ENCODE results near the gene PRR5L. TPM values are rescaled to one million over a fixed set of nuclear protein-coding genes. Genes with fewer than 3 reads are reported as not detected.

The PRR5L gene
- total RNA-seq, 1 donor from 2014 or later: 8.1 TPM

DNA sequence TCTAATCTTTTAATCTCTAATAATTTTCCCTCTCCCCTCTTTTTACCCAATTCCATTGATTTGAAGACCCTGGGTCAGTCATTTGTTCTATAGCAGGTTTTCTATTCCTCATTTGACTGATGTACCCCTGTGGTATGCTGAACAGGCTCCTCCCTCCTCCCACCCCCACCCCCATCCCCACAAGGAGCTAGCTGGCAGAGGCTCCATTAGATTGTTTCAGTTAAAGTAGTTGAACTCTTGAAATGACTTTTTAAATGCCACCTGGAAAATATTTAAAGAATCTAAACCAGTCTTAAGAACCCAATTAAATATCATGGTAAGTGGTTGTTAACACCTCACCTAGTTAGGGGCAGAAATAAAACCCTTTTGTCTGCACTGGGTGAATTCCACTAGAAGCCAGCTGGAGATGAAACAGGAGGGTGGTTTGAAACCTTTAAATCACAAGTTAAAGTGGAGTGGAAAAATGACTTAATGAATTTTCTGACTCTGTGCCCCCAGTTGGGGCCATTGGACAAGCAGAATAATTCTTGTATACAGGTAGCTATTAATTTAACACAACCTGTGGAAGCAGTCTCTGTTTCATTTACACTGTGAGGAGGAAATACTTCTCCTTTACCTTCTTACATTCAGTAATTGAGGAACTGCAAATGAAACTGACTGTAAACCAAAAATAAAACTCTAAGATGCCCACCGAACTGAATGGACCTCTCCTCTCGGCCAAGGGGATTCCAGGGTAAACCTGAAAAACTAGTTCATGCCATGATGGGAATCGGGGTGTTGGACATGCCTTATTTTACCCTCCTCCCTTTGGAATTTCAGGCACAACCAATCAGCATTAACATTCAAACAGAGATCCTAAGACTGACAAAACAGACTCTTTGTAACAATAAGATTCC lies 30.7 kb downstream of the PRR5L start:
- no peak for DNase-seq

DNA sequence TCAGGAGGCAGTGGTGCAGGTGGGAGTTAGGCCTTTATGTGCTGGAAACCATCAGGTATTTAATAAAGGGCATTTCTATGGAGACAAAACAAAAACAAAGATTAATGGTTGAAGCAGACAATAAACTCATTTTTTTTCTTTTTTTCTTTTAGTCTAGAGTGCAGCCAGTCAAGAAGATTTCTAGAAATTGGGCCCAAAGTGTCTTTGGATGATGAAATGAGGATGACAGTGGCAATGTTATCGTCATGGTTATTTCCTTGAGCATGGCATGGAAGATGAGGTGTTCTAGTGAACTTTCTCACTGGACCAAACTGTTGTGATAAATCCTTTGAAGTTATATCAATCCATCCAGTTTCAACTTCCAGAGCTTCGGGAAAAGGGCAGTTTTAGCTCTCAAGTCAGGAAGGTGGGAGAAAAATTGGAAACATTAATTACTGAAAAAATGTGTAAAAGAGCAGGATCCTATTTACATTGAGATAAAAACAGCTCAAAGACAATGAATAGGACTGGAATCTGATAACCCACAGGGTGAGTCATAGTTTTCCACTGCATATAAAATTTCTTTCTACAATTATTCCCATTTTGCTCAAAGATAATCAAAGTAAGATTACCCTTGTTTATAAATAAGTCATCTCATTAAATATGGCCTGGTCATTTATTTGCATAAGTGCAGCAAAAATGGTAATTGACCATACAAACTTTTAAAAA lies 33.0 kb downstream of the PRR5L start:
- no peak for DNase-seq

DNA sequence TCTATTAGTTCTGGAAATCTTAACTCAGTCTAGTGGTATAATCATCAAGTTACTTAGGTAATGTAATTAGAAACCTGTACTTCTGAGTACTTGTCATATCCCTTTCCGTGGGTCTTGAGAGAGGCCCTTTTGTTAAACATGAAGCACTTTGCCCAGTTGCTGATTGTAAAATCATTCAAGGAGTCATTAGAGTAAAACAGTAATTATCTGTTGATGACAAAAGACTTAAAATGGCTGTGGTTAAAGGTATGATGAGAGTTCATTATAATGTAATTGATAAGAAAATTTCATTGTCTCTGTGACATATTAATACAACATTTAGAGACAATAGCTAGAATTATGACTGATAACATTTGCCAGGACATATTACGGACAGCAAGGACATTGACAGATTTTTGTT lies 34.3 kb downstream of the PRR5L start:
- no peak for DNase-seq

DNA sequence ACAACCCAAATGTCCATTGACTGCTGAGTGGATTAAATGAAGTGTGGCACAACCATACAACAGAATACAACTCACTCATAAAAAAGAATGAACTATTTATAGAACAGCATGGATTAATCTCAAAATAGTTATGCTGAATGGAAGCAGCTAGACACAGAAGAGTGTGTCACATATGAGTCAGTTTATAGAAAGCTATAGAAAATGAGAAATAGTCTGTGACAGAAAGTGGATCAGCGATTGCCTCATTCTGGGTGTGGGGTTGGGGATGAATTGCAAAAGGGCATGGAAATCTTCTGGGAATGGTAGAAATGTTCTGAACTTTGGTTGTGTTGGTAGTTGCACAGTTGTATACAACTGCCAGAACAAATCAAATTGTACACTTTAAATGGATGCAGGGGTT lies 37.4 kb downstream of the PRR5L start:
- no peak for DNase-seq

DNA sequence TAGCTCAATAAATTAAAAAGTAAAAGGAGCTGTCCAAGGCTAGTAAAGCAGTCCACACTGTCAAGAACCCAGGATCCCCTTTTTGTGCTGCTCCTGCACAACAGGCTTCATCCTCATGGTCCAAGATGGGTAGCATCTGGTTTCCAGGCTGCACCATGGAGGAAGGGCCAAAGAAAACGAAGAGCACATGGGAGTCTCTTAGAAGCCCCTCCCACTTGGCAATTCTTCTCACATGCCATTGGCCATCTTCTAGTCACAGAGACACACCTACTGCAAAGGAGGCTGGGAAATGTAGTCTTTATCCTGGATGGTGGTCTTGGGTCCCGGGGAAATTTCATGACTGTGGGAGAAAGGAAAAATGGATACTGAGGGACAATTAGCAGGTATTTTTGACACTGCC lies 37.8 kb downstream of the PRR5L start:
- DNase-seq: no peak

DNA sequence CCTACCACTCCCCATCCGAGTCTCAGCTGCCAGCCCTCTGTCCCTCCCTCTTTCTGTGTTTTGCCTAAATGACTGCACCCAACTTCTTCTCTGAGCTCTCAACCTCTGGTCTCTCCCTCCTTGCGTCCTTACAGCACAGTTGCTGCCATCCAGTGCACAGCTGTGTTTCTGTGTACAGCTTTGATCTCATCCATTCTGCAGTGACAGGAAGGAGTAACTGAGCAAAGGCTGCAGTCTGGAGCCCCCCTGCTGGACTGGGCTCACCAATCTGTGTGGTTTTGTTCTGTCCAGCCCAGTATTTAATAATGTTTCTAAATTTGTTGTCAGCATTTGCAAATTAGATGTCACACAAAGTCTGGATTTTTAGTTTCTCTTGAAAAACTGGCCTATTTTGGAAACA lies 43.8 kb downstream of the PRR5L start:
- no peak for DNase-seq

DNA sequence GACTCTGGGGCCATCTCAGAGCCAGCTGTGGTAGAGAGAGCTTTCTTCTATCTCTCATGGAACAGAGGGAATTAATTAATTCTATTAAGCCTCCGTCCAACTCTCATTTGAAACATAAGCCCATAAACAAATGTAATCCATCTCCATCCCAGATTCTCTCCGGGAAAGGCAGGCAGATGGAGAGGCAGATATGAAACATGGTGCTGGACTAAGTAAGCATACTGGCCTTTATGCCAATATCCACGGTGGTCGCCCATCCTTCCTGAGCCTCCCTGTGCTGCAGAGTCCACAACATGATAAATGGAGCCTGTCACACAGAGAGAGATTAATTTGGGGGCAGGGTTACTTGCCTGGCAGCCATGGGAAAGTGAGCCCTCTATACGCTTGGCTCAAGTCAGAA lies 44.8 kb downstream of the PRR5L start:
- no peak for DNase-seq

DNA sequence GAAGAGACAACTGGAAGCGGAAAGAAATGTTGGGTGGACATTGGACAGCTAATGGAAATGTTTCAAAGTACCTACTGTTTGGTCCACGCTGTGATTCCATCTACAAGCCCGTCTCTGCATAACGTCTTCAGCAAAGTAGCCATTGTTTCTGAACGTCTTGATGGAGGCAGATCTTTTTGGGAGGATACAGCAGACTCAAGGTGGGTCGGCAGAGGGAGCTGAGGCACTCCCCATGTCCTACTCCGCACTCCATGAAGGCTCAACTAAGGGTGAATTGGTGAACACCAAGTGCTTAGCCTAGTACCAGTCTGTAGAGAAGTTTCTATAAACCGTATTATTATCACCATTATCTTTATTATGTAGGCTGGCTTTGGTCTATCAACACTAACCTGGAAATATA lies 45.8 kb downstream of the PRR5L start:
- no peak for DNase-seq

DNA sequence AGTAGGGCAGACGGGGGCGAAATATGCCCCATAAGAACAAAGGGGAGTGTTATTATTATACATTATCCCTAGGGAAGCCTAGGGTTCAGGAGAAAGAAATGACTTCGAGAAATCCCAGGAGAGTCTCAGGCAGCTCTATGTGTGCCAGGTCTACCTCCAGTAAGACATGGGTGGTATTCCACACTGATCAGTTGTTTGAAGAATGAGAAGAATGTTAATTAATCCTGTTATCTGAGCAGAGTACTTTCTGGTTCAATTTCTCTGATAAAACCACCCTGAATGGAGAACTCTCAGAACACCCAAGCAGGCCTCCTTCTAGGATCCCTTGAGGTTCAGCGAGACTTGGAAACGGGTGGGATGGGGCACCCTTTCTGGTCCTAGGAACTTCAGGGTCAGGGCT lies 46.2 kb downstream of the PRR5L start:
- DNase-seq: no peak

DNA sequence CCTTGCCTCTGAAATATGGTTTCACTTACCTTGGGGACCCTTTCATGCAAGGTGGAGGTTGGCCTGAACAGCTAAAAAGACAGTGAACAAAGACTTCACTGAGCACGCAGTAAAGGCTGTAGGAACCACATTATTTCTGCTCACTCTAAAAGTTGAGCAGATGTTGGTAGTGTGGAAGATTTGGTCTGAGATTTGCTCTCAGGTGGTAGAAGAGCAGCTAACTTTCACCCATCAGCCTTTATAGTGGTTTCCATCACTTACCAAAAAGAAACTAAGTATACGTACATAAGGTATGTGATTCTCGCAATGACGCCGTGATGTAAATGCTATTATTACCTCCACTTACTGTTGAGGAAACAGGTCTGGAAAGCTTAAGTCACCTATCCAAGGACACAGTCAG lies 47.3 kb downstream of the PRR5L start:
- DNase-seq: no peak

DNA sequence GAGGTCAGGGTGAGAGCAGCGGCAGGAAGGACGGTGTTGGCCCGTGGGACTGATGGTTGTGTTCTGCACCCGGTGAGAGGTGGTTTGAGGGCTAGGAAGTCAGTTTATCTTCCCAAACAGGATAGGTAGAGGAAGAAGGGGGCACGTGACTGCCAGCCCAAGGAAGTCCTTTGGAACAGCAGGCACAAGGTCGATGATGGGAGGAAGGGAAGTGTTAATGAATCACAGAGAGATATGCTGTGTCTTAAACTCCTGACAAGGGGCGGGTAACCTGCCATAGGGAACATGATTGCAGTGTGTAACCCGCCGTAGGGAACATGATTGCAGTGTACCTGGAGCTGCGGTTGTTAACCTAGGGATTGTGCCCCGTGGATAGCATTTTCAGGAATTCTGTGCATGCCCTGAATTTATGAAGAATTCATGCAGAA lies 49.0 kb downstream of the PRR5L start:
- no peak for DNase-seq

DNA sequence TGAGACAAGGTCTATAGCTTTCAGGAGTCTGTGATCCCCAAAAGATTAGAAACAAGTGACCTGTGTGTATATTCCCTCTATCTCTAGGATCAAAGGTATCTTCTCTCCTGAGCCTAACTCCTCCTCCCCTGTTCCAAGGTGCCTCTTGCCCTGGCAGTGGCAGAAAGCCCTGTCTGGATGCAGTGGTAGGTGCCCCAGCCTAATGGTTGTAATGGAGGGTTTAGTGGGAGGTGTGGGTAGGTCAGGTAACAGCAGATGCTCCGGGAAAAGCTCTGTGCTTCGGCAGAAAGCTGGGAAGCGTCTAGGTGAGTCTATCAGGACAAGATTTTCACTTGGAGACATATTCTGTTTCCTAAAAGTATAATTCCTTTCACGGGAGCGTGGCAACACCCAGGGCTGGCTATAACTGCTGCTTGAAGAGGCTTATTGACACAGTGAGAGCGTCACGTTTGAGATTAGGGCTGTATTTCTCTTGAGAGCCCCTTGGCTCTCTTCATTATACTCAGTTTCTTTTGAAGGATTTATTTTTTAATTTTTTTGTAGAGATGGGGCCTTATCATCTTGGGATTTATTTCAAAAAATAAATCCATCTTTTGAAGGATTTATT lies 49.5 kb downstream of the PRR5L start:
- DNase-seq: no peak

DNA sequence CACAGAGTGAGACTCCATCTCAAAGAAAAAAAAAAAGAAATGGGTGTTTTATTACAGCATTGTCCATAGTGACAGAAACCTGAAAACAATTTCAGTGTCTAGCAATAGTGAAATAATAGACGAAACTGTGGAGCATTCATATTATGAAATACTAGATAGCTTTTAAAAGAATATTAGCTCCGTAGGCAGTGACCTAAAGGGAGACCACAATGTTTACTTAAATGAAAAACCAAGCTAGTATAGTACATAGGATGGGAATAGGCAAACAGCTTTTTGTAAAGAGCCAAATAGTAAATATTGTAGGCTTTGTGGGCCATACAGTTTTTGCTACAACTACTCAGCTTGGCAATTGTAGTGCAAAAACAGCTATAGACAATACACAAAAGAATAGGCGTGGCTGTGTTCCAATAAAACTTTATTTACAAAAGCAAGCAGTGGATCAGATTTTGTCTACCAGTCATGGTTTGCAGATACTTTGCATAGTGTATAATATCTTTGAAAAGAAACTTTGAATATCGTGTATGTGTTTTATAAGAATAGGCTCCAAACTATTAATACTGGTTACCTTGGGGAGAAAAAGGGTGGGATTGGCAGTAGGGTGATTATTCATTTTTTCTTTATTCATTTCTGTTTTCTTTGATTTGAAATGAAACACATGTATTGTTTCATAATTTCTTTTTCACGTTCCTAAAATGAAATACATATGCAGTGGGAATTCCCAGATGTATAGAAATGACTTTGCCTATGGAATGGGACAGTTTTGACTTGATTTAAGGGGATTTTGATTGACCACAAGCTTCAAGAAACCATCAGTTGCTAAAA lies 50.7 kb downstream of the PRR5L start:
- no peak for DNase-seq

DNA sequence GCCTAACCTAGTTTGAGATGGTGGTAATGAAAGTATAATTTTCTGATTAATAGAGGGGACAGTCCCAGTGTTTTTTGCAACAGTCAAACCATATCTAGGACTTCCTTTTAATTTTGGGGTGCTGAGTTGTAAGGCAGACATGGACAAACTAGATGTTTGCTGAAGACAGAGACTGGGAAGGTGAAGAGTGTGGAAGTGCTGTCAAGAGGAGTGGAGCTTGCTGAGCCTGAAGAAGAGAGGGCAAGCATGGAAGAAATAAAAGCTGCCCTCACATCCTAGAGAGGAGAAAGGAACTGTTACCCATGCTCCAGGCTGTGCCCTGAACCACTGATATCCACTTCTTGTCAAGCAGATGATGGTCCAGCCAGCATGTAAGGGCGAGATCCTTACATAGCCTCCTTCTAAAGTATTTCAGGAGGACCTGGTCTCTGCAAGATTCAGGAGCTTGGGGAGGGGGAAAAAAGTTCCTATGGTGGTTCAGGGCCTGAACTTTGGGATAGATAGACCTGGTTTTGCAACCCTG lies 51.4 kb downstream of the PRR5L start:
- no peak for DNase-seq

DNA sequence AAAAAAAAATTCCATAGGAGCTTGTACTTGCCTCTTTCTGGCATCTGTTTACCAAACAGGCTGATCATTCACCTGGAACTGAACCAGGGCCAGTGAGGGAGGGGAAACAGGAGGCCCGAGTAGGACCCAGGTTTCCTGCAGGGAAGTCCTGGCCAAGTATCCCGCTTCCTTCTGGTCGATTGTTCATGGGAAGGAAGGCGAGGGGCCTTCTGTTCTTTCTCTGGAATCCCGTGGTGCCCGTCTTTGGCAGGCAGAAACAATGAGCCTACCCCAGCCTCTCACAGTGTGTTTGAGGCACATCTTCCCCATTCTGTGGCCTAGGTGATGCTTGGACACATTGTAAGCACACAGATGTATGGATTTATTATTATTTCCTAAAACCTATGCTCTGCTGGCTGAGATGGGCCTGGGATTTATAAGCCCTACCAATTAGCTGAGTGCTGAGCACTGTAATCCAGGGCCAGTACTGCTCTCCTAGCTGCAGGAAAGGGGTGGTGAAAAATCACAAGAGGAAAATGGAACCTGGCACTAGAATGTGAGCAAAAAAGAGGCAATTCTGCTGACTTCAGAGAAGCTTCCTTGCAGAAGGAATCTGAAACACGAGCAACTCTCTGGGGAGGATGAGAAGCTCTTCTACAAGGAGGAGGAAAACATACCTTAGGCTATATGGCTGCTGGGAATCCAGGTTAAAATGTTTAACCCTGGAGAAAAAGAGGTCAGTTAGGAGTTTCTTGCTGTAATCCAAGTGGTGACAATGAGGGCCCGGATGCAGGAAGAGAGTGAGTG lies 53.5 kb downstream of the PRR5L start:
- no peak for DNase-seq

DNA sequence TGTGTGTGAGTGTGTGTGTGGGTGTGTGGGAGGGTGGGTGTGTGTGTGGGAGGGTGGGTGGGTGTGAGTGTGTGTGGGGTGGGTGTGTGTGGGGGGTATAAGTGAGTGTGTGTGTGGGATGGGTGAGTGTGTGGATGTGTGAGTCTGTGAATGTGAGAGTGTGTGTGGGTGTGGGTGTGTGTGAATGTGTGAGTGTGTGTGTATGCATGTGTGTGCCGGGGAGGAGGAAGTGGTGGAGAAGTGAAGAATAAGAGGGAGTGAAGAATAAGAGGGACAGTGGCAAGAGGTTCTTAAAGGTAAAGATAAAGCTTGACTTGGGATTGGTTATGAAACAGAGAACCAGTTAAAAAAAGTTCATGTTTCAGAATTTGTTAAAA lies 54.0 kb downstream of the PRR5L start:
- DNase-seq: no peak

DNA sequence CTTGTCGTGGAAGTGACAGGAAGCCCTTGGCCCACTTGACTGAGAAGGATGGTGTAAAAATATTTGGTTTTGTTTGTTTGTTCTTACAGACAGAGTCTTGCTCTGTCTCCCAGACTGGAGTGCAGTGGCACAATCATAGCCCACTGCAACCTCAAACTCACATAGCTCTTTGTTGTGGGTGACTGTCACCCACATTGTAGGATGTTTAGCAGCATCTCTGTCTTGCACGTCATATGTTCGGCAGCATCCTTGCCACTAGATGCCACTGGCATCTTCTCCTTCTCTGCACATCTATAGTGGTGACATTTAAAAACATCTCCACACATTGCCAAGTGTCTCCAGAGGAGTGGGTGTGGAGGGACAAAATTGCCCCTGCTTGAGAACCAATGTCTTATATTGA lies 56.8 kb downstream of the PRR5L start:
- no peak for DNase-seq

DNA sequence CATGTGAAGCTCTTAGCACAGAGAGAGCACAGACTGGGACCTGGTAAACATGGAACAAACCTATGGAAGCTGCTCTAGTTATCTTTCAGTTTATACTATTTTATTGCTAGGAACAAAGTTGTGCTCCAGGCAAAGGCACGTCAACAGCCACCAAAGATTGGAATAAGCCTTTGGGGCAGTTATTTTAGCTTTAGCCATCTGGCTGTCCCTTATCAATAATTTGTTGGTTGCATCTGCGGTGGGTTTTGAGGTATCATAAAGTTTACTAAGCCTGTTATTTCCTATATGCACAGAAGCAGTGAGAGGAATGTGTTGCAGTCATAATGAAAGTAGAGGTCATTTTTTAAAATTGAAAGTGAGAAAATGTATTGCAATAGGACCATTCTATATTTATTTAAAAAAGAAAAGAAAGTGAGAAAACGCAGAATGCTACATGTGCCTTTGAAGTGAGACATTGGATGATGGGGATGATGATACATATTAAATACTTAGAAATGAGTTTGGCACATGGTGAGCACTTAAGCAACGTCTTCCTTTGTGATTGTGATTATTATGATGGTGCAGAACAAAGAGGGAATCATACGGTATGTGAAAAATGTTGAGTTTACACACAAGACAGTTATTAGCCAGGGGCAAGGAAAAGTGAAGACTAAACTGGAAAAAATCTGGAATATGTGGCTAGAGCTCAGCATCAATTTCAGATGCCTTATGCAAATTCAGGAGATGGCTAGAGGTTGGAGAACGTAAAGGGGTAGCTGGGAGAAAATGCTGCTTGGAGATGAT lies 58.3 kb downstream of the PRR5L start:
- no peak for DNase-seq

DNA sequence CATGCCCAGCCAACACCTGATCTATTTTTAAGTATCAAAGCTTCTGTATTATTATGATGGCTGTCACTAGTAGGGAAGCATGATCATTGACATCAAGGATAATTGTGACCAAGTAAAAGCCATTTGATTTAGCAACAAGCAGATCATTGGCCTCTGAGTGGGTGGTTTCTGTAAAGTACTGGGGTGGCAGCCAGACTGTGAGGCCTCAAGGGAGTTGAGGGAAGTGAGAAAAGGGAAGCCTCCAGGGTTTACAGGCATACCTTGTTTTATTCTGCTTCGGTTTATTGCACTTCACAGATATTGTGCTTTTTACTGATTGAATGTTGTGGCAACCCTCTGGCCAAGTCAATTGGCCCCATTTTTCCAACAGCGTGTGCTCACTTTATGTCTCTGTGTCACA lies 60.1 kb downstream of the PRR5L start:
- DNase-seq: no peak

DNA sequence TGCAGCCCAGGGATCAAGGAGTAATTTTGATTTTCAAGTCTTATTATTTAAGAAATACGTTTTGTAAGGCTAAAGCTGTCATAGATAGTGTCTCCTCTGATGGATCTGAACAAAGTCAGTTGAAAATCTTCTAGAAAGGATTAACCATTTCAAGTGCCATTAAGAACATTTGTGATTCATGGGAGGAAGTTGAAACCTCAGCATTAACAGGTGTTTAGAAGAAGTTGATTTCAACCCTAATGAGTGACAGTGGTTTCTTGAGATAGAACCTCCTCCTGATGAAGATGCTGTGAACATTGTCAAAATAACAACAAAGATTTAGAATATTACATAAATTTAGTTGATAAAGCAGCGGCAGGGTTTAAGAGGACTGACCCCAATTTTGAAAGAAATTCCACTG lies 61.7 kb downstream of the PRR5L start:
- DNase-seq: no peak

DNA sequence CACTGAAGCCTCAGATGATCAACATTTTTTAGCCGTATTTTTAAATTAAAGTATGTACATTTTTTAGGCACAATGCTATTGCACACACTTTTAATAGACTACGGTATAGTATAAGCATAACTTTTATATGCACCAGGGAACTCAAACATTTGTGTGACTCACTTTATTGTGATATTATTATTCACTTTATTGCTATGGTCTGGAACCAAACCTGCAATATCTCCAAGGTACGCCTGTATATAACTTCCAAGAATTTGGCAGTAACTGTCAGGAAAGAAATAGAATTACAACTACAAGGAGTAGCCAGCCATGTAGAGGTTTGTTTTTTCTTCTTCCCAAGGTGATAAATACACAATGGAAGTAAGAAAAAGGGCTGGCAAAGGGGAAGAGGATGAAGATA lies 62.3 kb downstream of the PRR5L start:
- DNase-seq: no peak
